Muscle layer of colon (tissue), 2 donors: ENCODE measurements around the gene PRKAR1B.
"Not testable (repeated sequence)": the region's sequence is repeated elsewhere in the genome, so short reads cannot be mapped to it uniquely, and the experiment has no call there.

ENCODE experiments used
- H3K27ac ChIP-seq: one replicate; pipeline ENCODE4 v1.7.0; 2013; ENCODE audit warnings: low read depth, mild to moderate bottlenecking, low read length, moderate library complexity
- H3K27me3 ChIP-seq, 2 donors: one replicate each; pipeline ENCODE4 v1.7.0; 2013; ENCODE audit warnings: low read length in 2 of 2, mild to moderate bottlenecking in 2 of 2; ENCODE audit not compliant: insufficient read depth in 2 of 2, control insufficient read depth in 1 of 2
- H3K36me3 ChIP-seq: one replicate; pipeline ENCODE4 v1.7.0; 2013; ENCODE audit warnings: mild to moderate bottlenecking, low read length; ENCODE audit not compliant: insufficient read depth
- H3K4me1 ChIP-seq: one replicate; pipeline ENCODE4 v1.7.0; 2013; ENCODE audit warnings: mild to moderate bottlenecking, low read length; ENCODE audit not compliant: insufficient read depth
- H3K4me3 ChIP-seq, 2 donors: one replicate each; pipeline ENCODE4 v1.7.0; 2013; ENCODE audit warnings: low read length in 2 of 2, low read depth in 1 of 2, mild to moderate bottlenecking in 1 of 2, moderate library complexity in 1 of 2
- H3K9ac ChIP-seq: one replicate; pipeline ENCODE4 v1.7.0; 2013; ENCODE audit warnings: low read length
- H3K9me3 ChIP-seq: one replicate; pipeline ENCODE4 v1.7.0; 2013; ENCODE audit warnings: mild to moderate bottlenecking, low read length
- donor health status: abdominal sarcoma.
- donor health status: Adenocarcinoma of cecum.

PRKAR1B gene

GRCh38 chr7:746155-747061, 19.3 kb upstream of the PRKAR1B start:
- Histone ChIP-seq H3K9me3 (no peaks in the 10 kb centered on the region), H3K27ac (no peak overlapping the region), H3K4me1 (no peaks in the 10 kb centered on the region), H3K9ac (no peak overlapping the region), H3K27me3 (no peaks in the 10 kb centered on the region), H3K36me3 (peaks cover 12% of the 10 kb centered on the region), H3K4me3 (no peak overlapping the region)

- Histone ChIP-seq H3K27ac (no peak overlapping the region), H3K9me3 (no peaks in the 10 kb centered on the region), H3K4me3 (no peak overlapping the region), H3K27me3 (no peaks in the 10 kb centered on the region), H3K9ac (no peak overlapping the region), H3K4me1 (no peaks in the 10 kb centered on the region), H3K36me3 (peaks cover 16% of the 10 kb centered on the region)
Observed at GRCh38 chr7:745431-746154, 18.5 kb upstream of the PRKAR1B start.

GRCh38 chr7:744854-745430, 17.9 kb upstream of the PRKAR1B start:
- no peak overlapping the region for H3K27ac ChIP-seq

GRCh38 chr7:744128-744520, 17.0 kb upstream of the PRKAR1B start:
- H3K27me3 ChIP-seq, H3K9me3 ChIP-seq, H3K4me3 ChIP-seq, H3K27ac ChIP-seq, H3K4me1 ChIP-seq, H3K9ac ChIP-seq: not testable (repeated sequence)
- peaks cover 16% of the 10 kb centered on the region for H3K36me3 ChIP-seq

More at GRCh38 chr7:744854-745430, 17.9 kb upstream of the PRKAR1B start:
- Histone ChIP-seq H3K27me3 (no peaks in the 10 kb centered on the region), H3K4me3 (no peak overlapping the region), H3K36me3 (peaks cover 16% of the 10 kb centered on the region), H3K9ac (no peak overlapping the region), H3K4me1 (no peaks in the 10 kb centered on the region), H3K9me3 (no peaks in the 10 kb centered on the region)

- not testable (repeated sequence) for H3K9ac ChIP-seq, H3K9me3 ChIP-seq, H3K27ac ChIP-seq, H3K4me1 ChIP-seq, H3K4me3 ChIP-seq, H3K27me3 ChIP-seq
- peaks cover 16% of the 10 kb centered on the region for H3K36me3 ChIP-seq
Observed at GRCh38 chr7:743341-744127, 16.5 kb upstream of the PRKAR1B start.

GRCh38 chr7:742791-743190, 15.7 kb upstream of the PRKAR1B start:
- peaks cover 16% of the 10 kb centered on the region for H3K36me3 ChIP-seq

GRCh38 chr7:741850-742249, 14.8 kb upstream of the PRKAR1B start:
- Histone ChIP-seq H3K27me3 (no peaks in the 10 kb centered on the region), H3K4me3 (no peak overlapping the region), H3K27ac (no peak overlapping the region), H3K9ac (no peak overlapping the region), H3K9me3 (no peaks in the 10 kb centered on the region), H3K4me1 (no peaks in the 10 kb centered on the region), H3K36me3 (peaks cover 16% of the 10 kb centered on the region)

More at GRCh38 chr7:742791-743190, 15.7 kb upstream of the PRKAR1B start:
- Histone ChIP-seq H3K9ac (no peak overlapping the region), H3K4me3 (no peak overlapping the region), H3K27ac (no peak overlapping the region), H3K9me3 (no peaks in the 10 kb centered on the region), H3K27me3 (no peaks in the 10 kb centered on the region), H3K4me1 (no peaks in the 10 kb centered on the region)

- H3K36me3 ChIP-seq: peaks cover 16% of the 10 kb centered on the region
- no peaks in the 10 kb centered on the region for H3K27me3 ChIP-seq
- H3K9me3 ChIP-seq: no peaks in the 10 kb centered on the region
- H3K27ac ChIP-seq: no peak overlapping the region
- no peak overlapping the region for H3K4me3 ChIP-seq
- no peaks in the 10 kb centered on the region for H3K4me1 ChIP-seq
- no peak overlapping the region for H3K9ac ChIP-seq
Observed at GRCh38 chr7:741191-741671, 14.2 kb upstream of the PRKAR1B start.

GRCh38 chr7:739983-740942, 13.2 kb upstream of the PRKAR1B start:
- H3K4me3 ChIP-seq: no peak overlapping the region
- no peaks in the 10 kb centered on the region for H3K4me1 ChIP-seq
- no peak overlapping the region for H3K27ac ChIP-seq
- no peaks in the 10 kb centered on the region for H3K27me3 ChIP-seq
- H3K36me3 ChIP-seq: peaks cover 11% of the 10 kb centered on the region
- H3K9me3 ChIP-seq: no peaks in the 10 kb centered on the region
- H3K9ac ChIP-seq: no peak overlapping the region

GRCh38 chr7:739455-739982, 12.4 kb upstream of the PRKAR1B start:
- no peak overlapping the region for H3K9ac ChIP-seq
- peaks cover 11% of the 10 kb centered on the region for H3K36me3 ChIP-seq
- H3K4me1 ChIP-seq: no peaks in the 10 kb centered on the region
- H3K27ac ChIP-seq: no peak overlapping the region
- no peak overlapping the region for H3K4me3 ChIP-seq
- no peaks in the 10 kb centered on the region for H3K27me3 ChIP-seq
- no peaks in the 10 kb centered on the region for H3K9me3 ChIP-seq
